ENCODE measurements around the gene C2orf81. TPM values are rescaled to one million over a fixed set of nuclear protein-coding genes. Genes with fewer than 3 reads are reported as not detected.
"Not testable (repeated sequence)": the region's sequence is repeated elsewhere in the genome, so short reads cannot be mapped to it uniquely, and the experiment has no call there.

The C2orf81 gene
- 1 to 10 TPM; 4.6 to 9.6 (median 8.0) TPM for polyA plus RNA-seq (ENCODE audit: insufficient read length in 3 of 3)
- long read RNA-seq, donor 1, transcript C2orf81-206 (1 exons, 2,407 nt), result major isoform, 6 of 8 reads
- long read RNA-seq, donor 1, partial matches to known transcripts, result 0 of 8 reads
- long read RNA-seq, donor 1, other reads (novel, unspliced or antisense), result 0 of 8 reads
- long read RNA-seq, donor 2, transcript C2orf81-206 (1 exons, 2,407 nt), result major isoform, 7 of 7 reads
- long read RNA-seq, donor 2, partial matches to known transcripts, result 0 of 7 reads
- long read RNA-seq, donor 2, other reads (novel, unspliced or antisense), result 0 of 7 reads
- long read RNA-seq, donor 3, transcript C2orf81-206 (1 exons, 2,407 nt), result major isoform, 11 of 12 reads
- long read RNA-seq, donor 3, partial matches to known transcripts, result 0 of 12 reads
- long read RNA-seq, donor 3, other reads (novel, unspliced or antisense), result 0 of 12 reads
- long read RNA-seq, donor 4, transcript C2orf81-206 (1 exons, 2,407 nt), result major isoform, 8 of 9 reads
- long read RNA-seq, donor 4, partial matches to known transcripts, result 0 of 9 reads
- long read RNA-seq, donor 4, other reads (novel, unspliced or antisense), result 0 of 9 reads
- long read RNA-seq, donor 5, result 0 reads
- long read RNA-seq, donor 6, transcript C2orf81-206 (1 exons, 2,407 nt), result major isoform, 11 of 11 reads
- long read RNA-seq, donor 6, partial matches to known transcripts, result 0 of 11 reads
- long read RNA-seq, donor 6, other reads (novel, unspliced or antisense), result 0 of 11 reads
- long read RNA-seq, donor 7, partial matches to known transcripts, result 0 of 3 reads
- long read RNA-seq, donor 7, other reads (novel, unspliced or antisense), result 0 of 3 reads
- long read RNA-seq, donor 8, transcript C2orf81-206 (1 exons, 2,407 nt), result major isoform, 23 of 23 reads
- long read RNA-seq, donor 8, partial matches to known transcripts, result 0 of 23 reads
- long read RNA-seq, donor 8, other reads (novel, unspliced or antisense), result 0 of 23 reads
- long read RNA-seq, donor 9, partial matches to known transcripts, result 0 of 4 reads
- long read RNA-seq, donor 9, other reads (novel, unspliced or antisense), result 0 of 4 reads
- long read RNA-seq, donor 10, transcript C2orf81-206 (1 exons, 2,407 nt), result major isoform, 8 of 9 reads
- long read RNA-seq, donor 10, partial matches to known transcripts, result 0 of 9 reads
- long read RNA-seq, donor 10, other reads (novel, unspliced or antisense), result 0 of 9 reads
- long read RNA-seq, donor 11, partial matches to known transcripts, result 0 of 3 reads
- long read RNA-seq, donor 11, other reads (novel, unspliced or antisense), result 0 of 3 reads
- long read RNA-seq, donor 12, transcript C2orf81-206 (1 exons, 2,407 nt), result major isoform, 8 of 8 reads
- long read RNA-seq, donor 12, partial matches to known transcripts, result 0 of 8 reads
- long read RNA-seq, donor 12, other reads (novel, unspliced or antisense), result 0 of 8 reads
- long read RNA-seq, donor 13, transcript C2orf81-206 (1 exons, 2,407 nt), result major isoform, 20 of 21 reads
- long read RNA-seq, donor 13, partial matches to known transcripts, result 0 of 21 reads
- long read RNA-seq, donor 13, other reads (novel, unspliced or antisense), result 0 of 21 reads
- long read RNA-seq, donor 14, transcript C2orf81-206 (1 exons, 2,407 nt), result major isoform, 9 of 10 reads
- long read RNA-seq, donor 14, partial matches to known transcripts, result 0 of 10 reads
- long read RNA-seq, donor 14, other reads (novel, unspliced or antisense), result 0 of 10 reads
- long read RNA-seq, donor 15, partial matches to known transcripts, result 0 of 4 reads
- long read RNA-seq, donor 15, other reads (novel, unspliced or antisense), result 0 of 4 reads
- long read RNA-seq, donor 16, transcript C2orf81-206 (1 exons, 2,407 nt), result major isoform, 16 of 16 reads
- long read RNA-seq, donor 16, partial matches to known transcripts, result 0 of 16 reads
- long read RNA-seq, donor 16, other reads (novel, unspliced or antisense), result 0 of 16 reads

DNA sequence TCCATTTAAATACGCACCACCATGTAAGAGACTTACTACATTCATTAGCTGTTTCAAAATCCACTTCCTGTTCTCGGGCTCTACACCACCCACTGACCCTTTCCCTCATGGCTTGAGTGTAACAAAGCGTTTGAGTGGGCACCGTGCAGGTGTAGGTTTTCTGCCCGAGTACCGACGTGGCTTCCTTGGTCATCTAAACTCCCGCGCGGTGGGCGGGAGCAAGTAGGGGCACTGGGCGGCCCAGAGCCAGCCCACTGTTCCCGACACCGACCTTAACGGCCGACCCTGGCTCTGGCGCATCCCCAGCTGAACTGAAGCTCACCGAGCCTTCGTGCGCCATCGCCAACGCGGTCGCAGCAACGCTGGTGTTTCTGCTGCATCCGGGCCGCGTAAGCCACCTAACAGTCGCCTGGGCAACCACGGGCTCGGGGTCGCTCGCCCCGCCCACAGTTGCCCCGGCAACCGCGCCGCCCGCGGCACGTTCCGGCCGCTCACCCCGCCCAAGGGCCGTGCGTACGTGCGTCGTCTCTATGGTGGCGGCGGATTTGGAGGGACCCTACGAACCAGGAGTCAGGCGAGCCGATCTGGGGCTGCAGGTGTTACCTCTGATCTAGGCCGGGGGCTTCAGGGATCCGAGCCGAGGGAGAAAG, at the start of gene C2orf81, which contains the start of gene WDR54:
Gene C2orf81 (minus strand): TSS at position 399 of the 650 bp plus-strand sequence. CDS start 59 bp downstream, at position 340.
Gene WDR54 (plus strand): TSS at position 510 of the 650 bp plus-strand sequence. CDS start 424 bp downstream, outside the sequence.
- peak in 8 of 11 donors; percentile 72 to 85 (median 78) for DNase-seq (ENCODE audit: extremely low read depth in 1 of 11, low read depth in 9 of 11, low spot score in 4 of 11)

DNA sequence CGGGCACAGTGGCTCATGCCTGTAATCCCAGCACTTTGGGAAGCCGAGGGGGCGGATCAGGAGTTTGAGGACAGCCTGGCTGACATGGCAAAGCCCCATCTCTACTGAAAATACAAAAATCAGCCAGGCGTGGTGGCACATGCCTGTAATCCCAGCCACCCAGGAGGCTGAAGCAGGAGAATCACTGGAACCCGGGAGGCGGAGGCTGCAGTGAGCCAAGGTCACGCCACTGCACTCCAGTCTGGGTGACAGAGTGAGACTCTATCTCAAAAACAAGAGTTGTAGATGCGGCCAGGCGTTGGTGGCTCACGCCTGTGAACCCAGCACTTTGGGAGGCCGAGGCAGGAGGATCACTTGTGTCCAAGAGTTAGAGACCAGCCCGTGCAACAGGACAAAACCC, 49.3 kb upstream of the C2orf81 start:
- not testable (repeated sequence) for DNase-seq (ENCODE audit: extremely low read depth in 1 of 11, low read depth in 9 of 11, low spot score in 4 of 11)

DNA sequence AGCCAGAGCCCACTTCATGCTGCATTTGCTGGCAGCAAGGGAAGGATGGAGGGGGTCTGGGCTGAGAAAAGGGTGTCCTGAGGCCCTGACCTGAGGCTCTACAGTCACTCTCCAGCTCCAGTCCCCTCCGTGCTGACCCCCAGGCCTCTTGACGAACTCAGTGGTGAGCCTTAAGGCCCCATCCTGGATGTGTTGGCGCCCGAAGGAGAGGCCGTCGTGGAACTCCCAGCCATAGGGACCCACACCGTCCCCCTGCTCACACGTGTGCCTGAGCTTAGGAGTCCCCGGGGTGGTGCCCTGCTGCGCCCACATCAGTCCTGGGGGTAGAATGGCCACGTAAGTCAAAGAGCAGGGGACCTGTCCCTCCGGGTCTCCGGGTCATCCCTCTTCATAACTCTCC, 43.0 kb upstream of the C2orf81 start:
- no peak for DNase-seq (ENCODE audit: extremely low read depth in 1 of 11, low read depth in 9 of 11, low spot score in 4 of 11)

DNA sequence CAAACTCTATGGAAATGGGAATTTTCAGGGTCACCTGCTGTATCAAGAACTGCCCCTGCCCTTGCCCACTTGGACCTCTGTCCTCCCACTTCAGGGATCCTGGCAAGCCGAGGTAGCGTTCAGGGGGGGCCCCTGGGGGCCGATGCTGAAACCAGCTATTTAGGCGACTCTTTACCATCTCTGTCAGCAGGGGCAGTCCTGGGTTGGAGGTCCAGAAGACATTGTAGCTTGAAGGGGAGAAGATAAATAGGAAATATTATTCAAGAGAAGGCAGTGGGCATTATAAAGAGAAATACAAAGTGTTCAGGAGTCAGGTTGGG, 41.3 kb upstream of the C2orf81 start:
- DNase-seq (ENCODE audit: extremely low read depth in 1 of 11, low read depth in 9 of 11, low spot score in 4 of 11), result no peak

DNA sequence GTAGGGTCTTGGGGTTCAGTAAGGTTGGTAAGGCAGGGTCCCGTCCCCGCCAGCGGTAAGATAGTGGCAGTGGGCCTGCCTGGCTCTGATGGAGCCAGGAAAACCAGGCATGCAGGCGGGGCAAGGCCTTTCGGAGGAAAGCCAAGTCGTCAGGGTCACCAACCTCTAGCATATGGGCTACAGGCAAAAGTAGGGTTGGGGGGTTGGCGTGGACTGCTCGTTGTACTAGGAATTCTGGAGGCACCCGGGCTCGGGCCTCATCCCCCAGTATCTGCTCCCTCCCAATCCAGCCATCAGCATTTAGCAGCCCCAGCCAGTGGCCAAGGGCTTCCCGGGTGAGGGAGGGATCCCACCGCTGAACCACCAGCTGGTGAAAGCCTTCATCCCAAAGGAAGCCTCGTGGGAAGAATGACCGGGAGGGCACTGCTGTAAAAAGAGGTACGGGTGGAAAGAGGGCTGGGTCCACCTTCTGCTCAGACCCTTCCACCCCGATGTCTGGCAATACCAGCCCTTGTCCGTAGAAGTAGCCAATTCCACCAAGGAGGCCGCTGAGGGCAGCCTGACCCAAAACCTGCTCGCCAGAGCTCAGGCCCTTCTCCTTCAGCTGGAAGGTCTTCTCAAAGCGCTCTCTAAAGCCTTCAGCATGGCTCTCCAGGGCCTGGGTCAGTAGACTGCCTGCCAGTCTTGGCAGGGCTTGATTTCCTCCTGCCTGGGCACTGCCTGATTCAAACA, 40.8 kb upstream of the C2orf81 start:
- no peak for DNase-seq (ENCODE audit: extremely low read depth in 1 of 11, low read depth in 9 of 11, low spot score in 4 of 11)

DNA sequence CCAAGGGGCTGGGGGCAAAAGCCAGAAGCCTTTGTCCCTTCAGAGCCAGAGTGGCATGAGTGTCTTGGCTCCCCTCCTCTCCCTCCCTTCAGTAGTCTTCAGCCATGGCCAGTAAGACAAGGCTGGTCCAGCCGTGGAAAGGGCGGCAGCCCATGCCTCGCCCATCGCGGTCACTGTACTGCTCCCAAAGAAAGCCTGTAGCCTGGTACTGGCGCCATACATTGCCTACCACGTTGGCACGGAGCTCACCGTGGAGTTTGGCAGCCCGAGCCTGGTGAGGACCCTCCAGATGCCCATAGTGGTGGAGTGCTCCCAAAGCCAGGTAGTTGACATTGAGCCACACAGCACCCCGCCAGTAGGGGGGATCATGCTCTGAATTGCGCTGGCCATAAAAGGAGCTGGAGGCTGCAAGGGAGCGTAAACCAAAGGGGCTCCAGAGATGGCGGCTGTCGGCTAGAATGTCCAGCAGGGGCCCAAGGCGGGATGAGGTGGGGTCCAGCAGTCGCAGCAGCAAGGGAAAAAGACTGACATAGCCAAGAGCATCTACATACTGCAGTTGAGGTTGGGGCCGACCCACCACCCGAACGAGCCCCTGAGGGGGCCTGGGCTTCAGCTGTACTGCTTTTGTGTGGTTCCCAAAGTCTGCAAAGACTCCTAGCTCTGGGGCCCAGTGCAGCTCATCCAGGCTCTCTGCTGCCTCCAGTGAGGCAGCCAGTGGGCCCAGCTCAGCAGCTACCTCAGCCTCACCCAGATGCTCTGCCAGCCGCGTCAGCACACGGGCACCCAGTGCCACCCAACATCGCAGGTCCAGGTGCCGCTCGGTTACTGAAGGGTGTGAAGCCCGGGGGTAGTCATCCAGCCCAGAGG, 40.0 kb upstream of the C2orf81 start:
- no peak for DNase-seq (ENCODE audit: extremely low read depth in 1 of 11, low read depth in 9 of 11, low spot score in 4 of 11)

DNA sequence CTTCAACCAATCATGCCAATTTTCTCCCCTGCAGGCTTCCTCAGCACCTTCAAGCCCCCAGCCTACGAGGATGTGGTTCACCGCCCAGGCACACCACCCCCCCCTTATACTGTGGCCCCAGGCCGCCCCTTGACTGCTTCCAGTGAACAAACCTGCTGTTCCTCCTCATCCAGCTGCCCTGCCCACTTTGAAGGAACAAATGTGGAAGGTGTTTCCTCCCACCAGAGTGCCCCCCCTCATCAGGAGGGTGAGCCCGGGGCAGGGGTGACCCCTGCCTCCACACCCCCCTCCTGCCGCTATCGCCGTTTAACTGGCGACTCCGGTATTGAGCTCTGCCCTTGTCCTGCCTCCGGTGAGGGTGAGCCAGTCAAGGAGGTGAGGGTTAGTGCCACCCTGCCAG, 38.8 kb upstream of the C2orf81 start:
- DNase-seq (ENCODE audit: extremely low read depth in 1 of 11, low read depth in 9 of 11, low spot score in 4 of 11), result not testable (repeated sequence)

DNA sequence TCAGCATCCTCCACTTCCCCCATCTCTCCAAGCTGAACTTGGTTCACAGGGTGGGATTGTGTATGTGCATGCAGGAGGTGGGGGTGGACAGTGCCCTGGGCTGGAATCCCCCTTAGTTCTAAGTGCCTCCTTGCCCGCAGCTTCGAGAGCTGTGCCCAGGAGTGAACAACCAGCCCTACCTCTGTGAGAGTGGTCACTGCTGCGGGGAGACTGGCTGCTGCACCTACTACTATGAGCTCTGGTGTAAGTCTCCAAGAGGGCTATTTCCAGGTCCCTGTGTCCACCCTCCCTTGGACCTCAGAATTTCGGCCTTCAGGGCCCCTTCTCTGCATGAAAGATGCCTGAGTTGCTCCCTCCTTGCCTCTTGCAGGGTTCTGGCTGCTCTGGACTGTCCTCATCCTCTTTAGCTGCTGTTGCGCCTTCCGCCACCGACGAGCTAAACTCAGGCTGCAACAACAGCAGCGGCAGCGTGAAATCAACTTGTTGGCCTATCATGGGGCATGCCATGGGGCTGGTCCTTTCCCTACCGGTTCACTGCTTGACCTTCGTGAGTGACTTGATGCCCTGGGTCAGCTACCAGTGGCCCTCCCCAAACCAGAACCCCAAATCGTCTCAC, 38.2 kb upstream of the C2orf81 start:
- not testable (repeated sequence) for DNase-seq (ENCODE audit: extremely low read depth in 1 of 11, low read depth in 9 of 11, low spot score in 4 of 11)

DNA sequence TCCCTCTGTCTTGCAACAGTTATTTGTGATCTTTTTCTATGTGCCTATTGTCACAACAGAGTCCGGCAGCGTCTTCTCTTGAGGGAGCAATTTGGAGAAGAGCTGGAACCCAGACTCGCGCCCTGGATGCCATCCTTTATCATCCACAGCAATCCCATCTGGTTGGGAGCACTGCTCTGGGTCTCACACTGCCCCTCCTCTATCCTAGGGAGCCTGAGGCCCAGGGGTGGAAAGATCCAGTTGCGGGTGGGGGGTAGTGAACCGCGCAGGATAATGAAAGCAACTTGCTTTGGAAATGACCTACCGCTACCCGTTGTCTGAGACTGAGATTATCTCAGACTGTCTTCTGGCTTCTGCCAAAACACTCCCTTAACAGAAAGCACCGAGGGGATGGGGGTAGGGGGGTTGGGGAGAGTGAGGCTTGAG, 37.5 kb upstream of the C2orf81 start:
- DNase-seq (ENCODE audit: extremely low read depth in 1 of 11, low read depth in 9 of 11, low spot score in 4 of 11), result no peak

DNA sequence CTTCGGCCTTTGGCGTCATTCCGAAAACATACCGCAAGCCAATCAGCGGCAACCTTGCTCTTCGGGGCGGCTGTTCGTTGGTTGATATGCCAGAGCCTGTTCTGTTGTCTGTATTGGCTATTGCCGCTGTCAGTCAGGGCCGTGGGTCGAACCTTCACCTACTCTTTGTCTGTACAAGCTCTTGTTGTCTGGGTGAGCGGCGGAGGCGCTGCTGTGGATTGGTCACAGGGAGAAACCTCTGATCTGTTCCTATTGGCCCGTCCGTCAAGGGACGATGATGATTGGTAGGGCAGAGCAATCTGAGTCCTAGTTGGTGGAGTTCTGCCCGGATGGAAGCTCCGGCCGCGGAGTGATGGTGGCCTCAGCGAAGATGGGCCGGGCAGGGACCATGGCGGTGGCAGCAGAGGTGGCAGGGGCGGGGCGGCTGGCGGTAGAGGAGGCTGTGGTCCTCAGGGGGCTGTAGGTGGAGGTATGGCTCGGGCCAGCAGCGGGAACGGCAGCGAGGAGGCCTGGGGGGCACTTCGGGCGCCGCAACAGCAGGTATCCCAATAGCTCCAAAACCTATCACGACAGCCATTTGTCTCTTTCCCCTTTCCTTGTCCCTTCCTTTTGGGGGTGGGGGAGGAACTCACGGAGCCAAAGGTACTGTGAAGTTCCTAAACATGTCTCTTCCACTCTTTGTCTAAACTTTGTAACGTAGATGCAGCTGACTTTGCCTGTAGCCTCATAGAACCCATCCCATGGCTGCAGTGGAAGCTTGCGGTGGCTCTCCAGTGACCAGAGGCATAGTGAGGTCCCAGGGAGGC, 36.9 kb upstream of the C2orf81 start, which contains the start of gene WBP1:
Gene WBP1 (plus strand): TSS at position 307 of the 806 bp plus-strand sequence. CDS start 165 bp downstream, at position 472.
- peak; percentile 100 for DNase-seq (ENCODE audit: extremely low read depth in 1 of 11, low read depth in 9 of 11, low spot score in 4 of 11)

DNA sequence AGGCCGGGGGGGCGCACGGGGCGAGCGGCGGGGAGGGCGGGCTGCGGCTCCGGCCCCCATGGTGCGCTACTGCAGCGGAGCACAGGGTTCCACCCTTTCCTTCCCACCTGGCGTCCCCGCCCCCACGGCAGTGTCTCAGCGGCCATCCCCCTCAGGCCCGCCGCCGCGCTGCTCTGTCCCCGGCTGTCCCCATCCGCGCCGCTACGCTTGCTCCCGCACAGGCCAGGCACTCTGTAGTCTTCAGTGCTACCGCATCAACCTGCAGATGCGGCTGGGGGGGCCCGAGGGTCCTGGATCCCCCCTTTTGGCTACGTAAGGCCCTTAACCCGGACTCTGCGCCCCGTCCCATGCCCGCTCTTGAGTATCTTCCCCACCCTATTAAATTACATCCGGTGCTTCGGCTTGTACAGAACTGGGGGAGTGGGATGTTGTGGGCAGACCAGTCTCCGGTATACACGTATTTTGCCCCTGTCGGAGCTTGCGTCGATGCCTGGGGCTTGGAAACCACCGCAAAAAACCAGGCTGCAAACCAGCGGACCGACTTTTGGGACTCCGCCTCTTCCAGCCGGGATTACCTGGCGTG, 36.2 kb upstream of the C2orf81 start:
- peak in 2 of 11 donors; percentile 64 to 68 for DNase-seq (ENCODE audit: extremely low read depth in 1 of 11, low read depth in 9 of 11, low spot score in 4 of 11)

DNA sequence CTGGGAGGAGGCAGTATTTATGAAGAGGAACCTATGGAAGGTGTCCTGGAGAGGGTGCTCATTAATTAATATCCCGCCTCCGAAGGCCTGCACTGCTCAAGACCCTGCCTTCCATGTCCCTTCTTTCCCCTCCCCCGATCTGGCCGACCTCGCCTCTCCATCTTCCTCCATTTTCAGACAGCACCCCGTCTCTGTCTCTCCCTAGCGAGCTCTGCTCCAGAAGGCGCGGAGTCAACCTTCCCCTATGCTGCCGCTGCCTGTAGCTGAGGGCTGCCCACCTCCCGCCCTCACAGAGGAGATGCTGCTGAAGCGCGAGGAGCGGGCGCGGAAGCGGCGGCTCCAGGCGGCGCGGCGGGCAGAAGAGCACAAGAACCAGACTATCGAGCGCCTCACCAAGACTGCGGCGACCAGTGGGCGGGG, 35.7 kb upstream of the C2orf81 start:
- peak in 1 of 11 donors; percentile 23 for DNase-seq (ENCODE audit: extremely low read depth in 1 of 11, low read depth in 9 of 11, low spot score in 4 of 11)

DNA sequence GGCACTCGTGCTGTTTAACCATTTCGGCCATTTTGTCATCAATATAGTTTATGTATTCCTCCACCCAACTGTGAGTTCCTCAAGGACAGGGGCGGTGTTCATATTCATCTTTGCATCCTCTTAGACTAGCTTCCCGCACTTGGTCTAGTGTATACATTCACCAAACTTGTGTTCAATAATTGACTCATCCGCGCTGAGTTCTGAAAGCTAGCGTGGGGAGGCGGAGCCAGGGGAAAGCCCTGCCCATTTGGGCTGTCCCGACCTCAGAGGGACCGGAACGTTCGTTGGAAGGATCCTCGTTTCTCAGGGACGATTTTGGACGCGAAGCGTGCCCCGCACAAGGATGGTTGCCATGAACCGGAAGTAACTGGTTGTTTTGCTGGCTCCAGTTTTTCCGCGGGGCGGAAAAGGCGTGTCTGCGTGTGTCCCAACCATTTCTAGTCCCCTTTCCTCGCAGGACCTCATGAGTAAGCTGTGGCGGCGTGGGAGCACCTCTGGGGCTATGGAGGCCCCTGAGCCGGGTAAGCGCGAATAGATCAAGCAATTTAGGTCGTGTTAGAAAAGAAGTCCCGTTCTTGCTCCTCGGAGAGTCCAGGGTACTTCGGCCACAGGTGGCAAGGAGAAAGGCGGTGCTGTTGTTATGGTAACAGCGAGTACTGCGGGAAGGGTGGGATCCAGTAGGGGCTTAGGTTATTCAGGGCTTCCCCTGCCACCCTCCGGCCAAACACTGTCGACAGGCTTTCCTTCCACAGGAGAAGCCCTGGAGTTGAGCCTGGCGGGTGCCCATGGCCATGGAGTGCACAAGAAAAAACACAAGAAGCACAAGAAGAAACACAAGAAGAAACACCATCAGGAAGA, 33.5 kb upstream of the C2orf81 start, which contains the start of gene INO80B:
Gene INO80B (plus strand): TSS at position 434 of the 858 bp plus-strand sequence. CDS start 30 bp downstream, at position 464.
- DNase-seq (ENCODE audit: extremely low read depth in 1 of 11, low read depth in 9 of 11, low spot score in 4 of 11), result peak; percentile 96 to 100 (median 98)
